B cell (primary cell): ENCODE results near the gene PRR23E. TPM values are rescaled to one million over a fixed set of nuclear protein-coding genes. Genes with fewer than 3 reads are reported as not detected.

Source experiments
- ATAC-seq: fragments of 200-7000 bp; cut with Tn5 transposase; one replicate; pipeline ENCODE4 v1.10.0; 2021; ENCODE audit warnings: low read depth, mild to moderate bottlenecking, moderate number of reproducible peaks, moderate library complexity
- CTCF ChIA-PET: fragments of 350-600 bp; sonication (Branson Sonifier 250); formaldehyde crosslinking; loops from one replicate; lab custom pipeline; 2021; ENCODE audit warnings: antibody characterized with exemption, inconsistent platforms; lab: Charles Lee
- POLR2A ChIA-PET: fragments of 350-600 bp; sonication (Branson Sonifier 250); formaldehyde crosslinking; loops from one replicate; lab custom pipeline; 2021; ENCODE audit warnings: antibody characterized with exemption; lab: Charles Lee
- DNase-seq: peaks from one replicate; pipeline ENCODE4 v3.0.0; 2013
- H2AFZ ChIP-seq: 2 replicates; pipeline ENCODE4 v1.6.1; 2012; ENCODE audit warnings: mild to moderate bottlenecking, low read depth, low read length; ENCODE audit not compliant: insufficient read depth, poor library complexity, severe bottlenecking
- H3K27ac ChIP-seq, 2 donors: 1 replicate in 1 of 2; 2 replicates in 1 of 2; pipeline ENCODE4 v1.5.1; 2012 to 2013; ENCODE audit warnings: low read length in 2 of 2, mild to moderate bottlenecking in 2 of 2, moderate library complexity in 1 of 2
- H3K27me3 ChIP-seq, 4 experiments: fragments of 200-600 bp in 1 of 4; sonication (generic) in 1 of 4; replicated peaks in 1 of 4; 1 replicate in 2 of 4; 2 replicates in 2 of 4; pipeline versions ENCODE4 v1.6.1 to v1.7.0; 2013 to 2016; ENCODE audit warnings: low read length in 3 of 4, mild to moderate bottlenecking in 2 of 4, mixed read lengths in 1 of 4, moderate library complexity in 1 of 4; ENCODE audit not compliant: insufficient read depth in 4 of 4, control insufficient read depth in 3 of 4; ENCODE audit errors: control extremely low read depth in 1 of 4
- H3K36me3 ChIP-seq, 2 experiments: replicated peaks in 1 of 2; 1 replicate in 1 of 2; 2 replicates in 1 of 2; pipeline versions ENCODE4 v1.6.1 to v1.7.1; 2013; ENCODE audit warnings: low read length in 1 of 2; ENCODE audit not compliant: insufficient read depth in 2 of 2, control insufficient read depth in 1 of 2; ENCODE audit errors: control extremely low read depth in 1 of 2, extremely low read depth in 1 of 2
- H3K4me1 ChIP-seq, 2 donors: fragments of 200-600 bp in 1 of 2; sonication (generic) in 1 of 2; 1 replicate in 1 of 2; 2 replicates in 1 of 2; pipeline versions ENCODE4 v1.5.1 to v1.6.1; 2013 to 2017; ENCODE audit warnings: low read length in 2 of 2; ENCODE audit not compliant: control insufficient read depth in 2 of 2, insufficient read depth in 2 of 2
- H3K4me2 ChIP-seq: replicated peaks from 2 replicates; pipeline ENCODE3; 2012; ENCODE audit warnings: mild to moderate bottlenecking, low read depth, low read length; ENCODE audit not compliant: poor library complexity, severe bottlenecking
- H3K4me3 ChIP-seq, 5 experiments: fragments of 200-600 bp in 1 of 5; sonication (generic) in 1 of 5; 1 replicate in 3 of 5; 2 replicates in 2 of 5; pipeline versions ENCODE4 v1.5.1 to v1.7.0; 2011 to 2016; ENCODE audit warnings: low read length in 4 of 5, mild to moderate bottlenecking in 4 of 5, low read depth in 2 of 5, control low read depth in 1 of 5, moderate library complexity in 1 of 5; ENCODE audit not compliant: insufficient read depth in 1 of 5; ENCODE audit errors: control extremely low read depth in 1 of 5, extremely low read depth in 1 of 5
- H3K79me2 ChIP-seq: fragments of 200-600 bp; sonication (generic); one replicate; pipeline ENCODE4 v1.6.0; 2016; ENCODE audit warnings: low read length; ENCODE audit not compliant: control insufficient read depth, insufficient read depth
- H3K9ac ChIP-seq: fragments of 200-600 bp; sonication (generic); 2 replicates; pipeline ENCODE4 v1.6.1; 2017; ENCODE audit warnings: mild to moderate bottlenecking, low read length, moderate library complexity
- H3K9me3 ChIP-seq, 3 donors: one replicate each; pipeline versions ENCODE4 v1.6.1 to v1.7.1; 2013; ENCODE audit warnings: low read length in 2 of 3; ENCODE audit not compliant: control insufficient read depth in 2 of 3, insufficient read depth in 1 of 3; ENCODE audit errors: control extremely low read depth in 1 of 3
- H4K20me1 ChIP-seq: 2 replicates; pipeline ENCODE4 v1.6.0; 2012; ENCODE audit warnings: mild to moderate bottlenecking, low read length; ENCODE audit not compliant: insufficient read depth, control insufficient read depth, poor library complexity, severe bottlenecking
- H3K27ac Mint-ChIP-seq: one replicate; pipeline ENCODE4 v1.8.0; 2021; ENCODE audit warnings: mixed read lengths
- H3K27me3 Mint-ChIP-seq: one replicate; pipeline ENCODE4 v1.8.0; 2021; ENCODE audit warnings: mixed read lengths
- H3K4me1 Mint-ChIP-seq: one replicate; pipeline ENCODE4 v1.8.0; 2021; ENCODE audit warnings: mixed read lengths
- H3K4me3 Mint-ChIP-seq: one replicate; pipeline ENCODE4 v1.8.0; 2021; ENCODE audit warnings: mixed read lengths
- H3K9me3 Mint-ChIP-seq: one replicate; pipeline ENCODE4 v1.8.0; 2022; ENCODE audit warnings: mixed read lengths; ENCODE audit not compliant: insufficient read depth
- EZH2 ChIP-seq: IDR thresholded peaks from 2 replicates; pipeline ENCODE4 v1.6.1; 2012; ENCODE audit warnings: borderline replicate concordance, low read depth, mild to moderate bottlenecking, moderate library complexity, low read length; ENCODE audit not compliant: insufficient read depth, poor library complexity, severe bottlenecking
- WGBS: methylation state at CpG from one replicate; pipeline ENCODE4 v1.1.5; 2013; ENCODE audit warnings: missing lambda C conversion rate; ENCODE audit not compliant: insufficient coverage; 5-methylcytosine and 5-hydroxymethylcytosine counted together
- intact Hi-C: fragments of 100-400 bp; cut with micrococcal nuclease; formaldehyde crosslinking; loops from one replicate; pipeline ENCODE4 v1.10.0; 2022
- polyA plus RNA-seq: library from polyadenylated mRNA; depleted of rRNA; stranded (reverse); fragments of >200 nt; gene quantifications from 2 replicates; pipeline ENCODE4 v1.2.3, GENCODE V29; 2012
- total RNA-seq, 2 donors: library from RNA; stranded (reverse); fragments of 120-200 nt in 1 of 2; gene quantifications; 1 replicate in 1 of 2; 2 replicates in 1 of 2; pipeline versions ENCODE4 v1.2.3 to v1.2.4, GENCODE V29; 2013 to 2022
- TF ChIP-seq, protein P1 (sequence below): fragments of 200-600 bp; IDR thresholded peaks from one replicate; pipeline ENCODE4 v1.8.0; 2022; ENCODE audit warnings: antibody characterized with exemption, mild to moderate bottlenecking

PRR23E gene
- total and polyA plus RNA-seq, 2 donors (not counting 1 experiment from before 2014, with no cell fraction given) = not detected

DNA sequence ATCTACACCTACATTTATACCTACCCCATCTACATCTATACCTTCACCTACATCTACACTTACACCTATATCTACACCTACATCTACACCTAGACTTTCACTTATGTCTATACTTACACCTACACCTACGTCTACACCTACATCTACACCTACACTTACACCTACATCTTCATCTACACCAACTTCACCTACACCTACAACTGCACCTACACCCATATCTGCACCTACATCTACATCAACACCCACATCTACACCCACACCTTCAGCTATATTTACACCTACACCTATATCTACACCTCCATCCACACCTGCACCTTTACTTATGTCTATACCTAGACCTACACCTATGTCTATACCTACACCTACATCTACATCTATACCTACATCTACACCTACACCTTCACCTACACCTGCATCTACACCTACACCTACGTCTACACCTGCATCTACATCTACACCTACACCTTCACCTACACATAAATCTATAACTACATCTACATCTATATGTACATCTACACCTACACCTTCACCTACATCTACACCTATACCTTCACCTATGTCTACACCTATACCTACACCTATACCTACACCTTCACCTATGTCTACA is 30.9 kb upstream of the PRR23E start:
- ChIA-PET POLR2A (no interaction called here), CTCF (no interaction called here)
- no peaks in the 10 kb centered on the region for H3K79me2 ChIP-seq
- no peaks in the 10 kb centered on the region for H4K20me1 ChIP-seq
- H3K4me2 ChIP-seq = no peak overlapping the region
- H3K27ac ChIP-seq = no peak overlapping the region
- H3K4me1 ChIP-seq = no peaks in the 10 kb centered on the region
- Mint-ChIP-seq H3K9me3 (no peaks in the 10 kb centered on the region), H3K27ac (no peak overlapping the region), H3K27me3 (peaks cover 9% of the 10 kb centered on the region), H3K4me3 (no peak overlapping the region), H3K4me1 (no peaks in the 10 kb centered on the region)
- ATAC-seq = no peak
- intact Hi-C loops = no loop called here
- no peaks in the 10 kb centered on the region for H3K36me3 ChIP-seq
- 94% methylated on average over 2 of the region's 2 CpGs for WGBS
- H3K4me3 ChIP-seq = no peak overlapping the region
- H3K9ac ChIP-seq = no peak overlapping the region
- no peak for DNase-seq
- H2AFZ ChIP-seq = no peak overlapping the region
- TF ChIP-seq, protein P1, sequence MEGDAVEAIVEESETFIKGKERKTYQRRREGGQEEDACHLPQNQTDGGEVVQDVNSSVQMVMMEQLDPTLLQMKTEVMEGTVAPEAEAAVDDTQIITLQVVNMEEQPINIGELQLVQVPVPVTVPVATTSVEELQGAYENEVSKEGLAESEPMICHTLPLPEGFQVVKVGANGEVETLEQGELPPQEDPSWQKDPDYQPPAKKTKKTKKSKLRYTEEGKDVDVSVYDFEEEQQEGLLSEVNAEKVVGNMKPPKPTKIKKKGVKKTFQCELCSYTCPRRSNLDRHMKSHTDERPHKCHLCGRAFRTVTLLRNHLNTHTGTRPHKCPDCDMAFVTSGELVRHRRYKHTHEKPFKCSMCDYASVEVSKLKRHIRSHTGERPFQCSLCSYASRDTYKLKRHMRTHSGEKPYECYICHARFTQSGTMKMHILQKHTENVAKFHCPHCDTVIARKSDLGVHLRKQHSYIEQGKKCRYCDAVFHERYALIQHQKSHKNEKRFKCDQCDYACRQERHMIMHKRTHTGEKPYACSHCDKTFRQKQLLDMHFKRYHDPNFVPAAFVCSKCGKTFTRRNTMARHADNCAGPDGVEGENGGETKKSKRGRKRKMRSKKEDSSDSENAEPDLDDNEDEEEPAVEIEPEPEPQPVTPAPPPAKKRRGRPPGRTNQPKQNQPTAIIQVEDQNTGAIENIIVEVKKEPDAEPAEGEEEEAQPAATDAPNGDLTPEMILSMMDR = no peak
- no peak for TF ChIP-seq EZH2
- peaks cover 0 to 4% (median 0%) of the 10 kb centered on the region in 3 donors for H3K9me3 ChIP-seq
- peaks cover 0 to 8% (median 0%) of the 10 kb centered on the region in 4 experiments for H3K27me3 ChIP-seq

- H3K9me3 ChIP-seq = peaks cover 0 to 10% (median 0%) of the 10 kb centered on the region in 3 donors
- no peaks in the 10 kb centered on the region for H3K9me3 Mint-ChIP-seq
- WGBS = 46% methylated on average over 14 of the region's 15 CpGs
- ATAC-seq (no peak), DNase-seq (no peak)
- H4K20me1 ChIP-seq = no peaks in the 10 kb centered on the region
- H3K79me2 ChIP-seq = no peaks in the 10 kb centered on the region
- no peak overlapping the region for H3K4me3 ChIP-seq
- no peak overlapping the region for H3K27ac Mint-ChIP-seq
- H3K27me3 ChIP-seq = peaks cover 0 to 12% (median 0%) of the 10 kb centered on the region in 4 experiments
- no peak overlapping the region for H3K9ac ChIP-seq
- no peak overlapping the region for H3K4me3 Mint-ChIP-seq
- no peak overlapping the region for H2AFZ ChIP-seq
- ChIA-PET CTCF (no interaction called here), POLR2A (no interaction called here)
- no peaks in the 10 kb centered on the region for H3K36me3 ChIP-seq
- no peak overlapping the region for H3K4me2 ChIP-seq
- no peak overlapping the region for H3K27ac ChIP-seq
- H3K27me3 Mint-ChIP-seq = peaks cover 9% of the 10 kb centered on the region
- intact Hi-C loops = no loop called here
- TF ChIP-seq EZH2 = no peak
- TF ChIP-seq, protein P1 = no peak
- H3K4me1 ChIP-seq = no peaks in the 10 kb centered on the region
- H3K4me1 Mint-ChIP-seq = no peaks in the 10 kb centered on the region
These were observed 29.8 kb upstream of the PRR23E start for GRCh38 chr3:127162947-127163645.
